A204.1 (cell line): ENCODE data around the gene MEIS3.

ENCODE experiments used
- FAIRE-seq: peaks from 2 replicates; lab custom pipeline; 2012; peaks lifted over from hg19 to GRCh38; lab: Jason Lieb, UNC

MEIS3 gene

DNA sequence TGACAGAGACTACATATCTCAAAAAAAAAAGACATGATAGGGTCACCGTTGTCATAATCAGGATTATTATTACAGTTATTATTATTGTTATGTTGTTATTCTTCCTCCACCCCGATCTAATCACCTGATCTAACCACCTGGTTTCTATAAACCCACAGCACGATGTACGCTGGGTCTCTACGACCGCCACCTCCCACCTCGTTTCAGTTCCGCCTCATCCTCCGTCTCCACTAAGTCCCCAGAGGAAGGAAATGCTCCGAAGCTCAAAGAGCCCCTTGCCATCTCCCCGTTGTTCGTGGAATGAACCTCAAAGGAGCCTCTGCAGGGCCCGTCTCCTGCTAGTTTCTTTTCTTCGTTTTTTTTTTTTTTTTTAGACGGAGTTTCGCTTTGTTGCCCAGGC, 15.9 kb upstream of the MEIS3 start:
- no peak for FAIRE-seq

DNA sequence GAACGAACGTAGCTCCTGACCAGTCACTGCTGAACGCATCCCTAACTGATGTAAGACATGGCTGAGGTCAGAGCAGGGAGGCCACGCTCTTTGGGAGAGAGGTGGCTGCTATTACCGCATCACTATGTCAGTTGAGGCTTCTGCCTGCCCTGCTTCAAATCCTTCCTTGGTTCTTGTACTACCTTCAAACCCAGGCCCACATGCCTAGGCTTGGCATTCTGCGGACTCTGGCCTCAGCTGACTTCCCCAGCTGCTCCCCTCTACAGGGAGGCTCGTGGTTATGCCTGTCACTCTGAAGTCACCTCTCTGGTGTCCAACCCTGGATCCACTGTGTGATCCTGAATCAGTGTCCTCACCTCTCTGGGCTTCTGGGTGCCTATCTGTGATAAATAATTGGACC, 14.8 kb upstream of the MEIS3 start:
- no peak for FAIRE-seq

DNA sequence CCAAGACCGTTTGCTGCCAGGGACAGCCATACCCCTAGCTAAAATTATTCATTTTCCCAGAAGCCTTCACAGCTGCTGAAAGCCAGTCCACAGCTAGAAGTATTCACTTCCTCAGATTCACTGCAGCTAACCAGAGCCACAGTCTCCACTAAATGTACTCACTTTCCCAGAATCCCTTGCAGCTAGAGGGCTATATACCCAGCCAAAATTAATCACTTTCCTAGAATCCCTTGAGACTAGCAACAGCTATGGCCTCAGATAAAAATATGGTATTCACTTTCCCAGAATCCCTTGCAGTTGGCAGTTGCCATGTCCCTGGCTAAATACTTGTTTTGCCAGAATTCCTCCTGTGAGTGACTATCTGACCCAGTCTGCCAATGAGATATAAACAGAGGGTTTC, 13.8 kb upstream of the MEIS3 start:
- FAIRE-seq = no peak

DNA sequence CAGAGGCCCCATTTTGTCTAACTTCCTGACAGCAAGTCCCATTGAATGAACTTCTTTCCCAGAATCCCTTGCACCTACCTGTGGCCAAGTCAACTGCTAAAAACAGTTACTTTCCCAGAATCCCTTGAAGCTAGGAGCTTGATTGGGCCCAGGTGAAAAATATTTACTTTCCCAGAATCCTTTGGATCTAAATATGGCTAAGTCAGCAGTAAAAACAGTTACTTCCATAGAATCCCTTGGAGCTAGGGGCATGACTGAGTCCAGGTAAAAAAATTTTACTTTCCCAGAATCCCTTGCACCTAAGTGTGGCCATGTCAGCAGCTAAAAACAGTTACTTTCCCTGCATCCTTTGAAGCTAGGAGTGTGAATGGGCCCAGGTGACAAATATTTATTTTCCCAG, 13.2 kb upstream of the MEIS3 start:
- FAIRE-seq = no peak

DNA sequence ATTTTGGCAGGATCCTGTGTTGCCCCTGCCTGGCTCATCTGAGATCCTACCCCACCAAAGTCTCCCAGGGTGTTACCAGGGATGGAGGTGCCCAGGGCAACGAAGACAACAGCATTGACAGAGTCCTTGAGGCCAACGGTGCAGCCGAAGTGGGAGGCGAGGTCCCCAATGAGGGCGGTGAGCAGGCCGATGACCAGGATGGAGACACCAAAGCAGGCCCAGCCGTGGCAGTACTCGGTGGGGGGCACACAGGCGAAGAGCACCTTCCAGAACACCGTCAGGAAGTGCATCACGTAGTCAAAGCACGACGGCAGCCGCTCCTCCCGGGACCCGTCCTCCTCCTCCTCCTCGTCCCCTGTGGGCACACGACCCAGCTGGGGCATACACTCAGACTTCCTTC, 12.8 kb upstream of the MEIS3 start:
- FAIRE-seq = no peak

DNA sequence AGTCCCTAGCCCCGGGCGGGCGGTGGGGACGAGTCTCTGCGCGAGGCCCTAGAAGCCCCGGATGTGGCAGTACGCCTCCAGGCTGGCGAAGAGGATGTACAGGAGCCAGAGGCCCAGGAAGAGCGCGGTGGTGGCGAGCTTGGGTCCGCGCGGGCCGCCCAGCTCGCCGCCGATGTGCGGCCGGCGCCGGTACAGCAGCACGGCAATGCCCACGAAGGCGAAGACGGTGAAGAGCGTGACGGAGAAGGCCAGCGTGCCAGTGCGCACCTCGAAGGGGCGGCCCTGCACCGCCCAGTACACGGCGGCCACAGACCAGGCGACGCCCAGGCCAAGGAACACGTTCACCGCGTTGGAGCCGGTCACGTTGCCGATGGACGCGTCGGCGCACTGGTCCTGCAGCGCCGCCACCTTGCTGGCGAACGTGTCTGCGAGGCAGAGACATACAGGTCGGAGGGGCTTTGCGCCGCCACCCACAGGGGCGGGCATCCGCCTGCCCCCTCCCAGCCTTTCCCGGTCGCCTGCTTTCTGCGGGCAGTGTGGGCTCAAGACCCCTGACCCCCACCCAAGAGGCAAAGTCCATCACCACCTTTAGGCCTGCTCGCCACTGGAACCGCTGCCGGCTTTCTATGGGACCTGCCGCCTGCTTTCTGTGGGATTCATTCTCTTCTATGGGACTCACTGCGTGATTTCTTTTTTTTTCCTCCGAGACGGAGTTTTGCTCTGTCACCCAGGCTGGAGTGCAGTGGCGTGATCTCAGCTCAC, 10.9 kb upstream of the MEIS3 start:
- FAIRE-seq = no peak

DNA sequence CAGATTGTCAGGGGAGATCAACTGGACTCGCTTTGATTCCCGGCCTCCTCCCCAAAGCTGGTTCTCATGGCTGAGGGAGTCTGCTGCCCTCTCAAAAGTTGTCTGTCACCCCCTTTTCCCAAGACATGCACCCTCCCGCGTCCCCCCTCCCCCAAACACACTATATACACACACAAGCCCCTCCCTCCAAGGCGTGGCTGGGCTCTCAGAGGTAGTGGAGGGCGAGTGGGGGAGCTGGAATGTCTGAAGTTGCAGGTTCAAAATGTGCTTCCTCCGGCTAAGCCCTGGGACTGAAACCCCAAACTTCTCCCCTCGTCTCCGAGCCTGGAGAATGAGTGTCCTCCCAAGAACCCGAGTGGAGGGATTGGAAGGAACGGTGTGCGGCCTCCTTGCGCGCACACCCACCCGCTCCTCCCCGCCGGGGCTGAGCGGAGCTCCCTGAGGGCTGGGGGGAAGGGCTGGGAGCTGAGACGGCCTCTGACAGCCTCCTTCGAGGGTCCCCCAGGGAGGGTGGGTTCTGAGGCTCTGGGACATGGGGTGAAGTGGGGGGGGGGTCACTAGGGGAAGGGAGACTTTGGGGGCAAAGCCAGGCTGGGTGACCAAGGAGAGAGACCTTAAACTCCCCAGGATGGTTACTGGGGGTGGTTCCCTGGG, 9.9 kb upstream of the MEIS3 start:
- no peak for FAIRE-seq

DNA sequence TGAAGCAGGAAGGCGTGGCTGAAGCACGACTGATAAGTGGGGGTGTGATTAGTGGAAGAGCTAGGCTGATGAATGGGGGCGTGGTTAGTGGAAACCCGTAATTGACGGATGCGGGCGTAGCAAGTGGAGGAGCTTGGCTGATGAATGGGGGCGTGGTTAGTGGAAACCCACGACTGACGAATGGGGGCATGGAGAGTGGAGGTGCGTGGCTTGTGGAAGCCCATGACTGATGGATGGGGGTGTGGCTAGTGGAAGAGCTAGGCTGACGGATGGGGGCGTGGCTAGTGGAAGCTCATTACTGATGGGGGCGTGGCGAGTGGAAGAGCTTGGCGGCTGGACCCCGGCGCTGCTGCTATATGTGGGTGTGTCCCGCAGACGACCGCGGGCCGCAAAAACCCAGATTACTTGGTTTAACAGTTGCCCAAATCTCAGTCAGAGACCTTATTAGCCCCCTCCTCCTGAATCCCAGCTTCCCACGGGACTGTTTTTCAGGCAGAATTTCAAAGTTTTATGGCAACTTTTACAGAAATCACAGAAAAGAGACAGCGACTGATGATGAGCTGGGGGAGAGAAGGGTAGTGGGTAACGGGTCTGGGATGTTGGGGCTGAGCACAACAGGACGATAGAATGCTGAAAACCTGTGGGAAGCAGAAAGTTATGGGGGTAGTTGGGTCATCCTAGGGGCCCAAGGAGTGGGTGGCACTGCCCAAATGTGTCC, 9.0 kb upstream of the MEIS3 start:
- FAIRE-seq = peak; percentile 55

DNA sequence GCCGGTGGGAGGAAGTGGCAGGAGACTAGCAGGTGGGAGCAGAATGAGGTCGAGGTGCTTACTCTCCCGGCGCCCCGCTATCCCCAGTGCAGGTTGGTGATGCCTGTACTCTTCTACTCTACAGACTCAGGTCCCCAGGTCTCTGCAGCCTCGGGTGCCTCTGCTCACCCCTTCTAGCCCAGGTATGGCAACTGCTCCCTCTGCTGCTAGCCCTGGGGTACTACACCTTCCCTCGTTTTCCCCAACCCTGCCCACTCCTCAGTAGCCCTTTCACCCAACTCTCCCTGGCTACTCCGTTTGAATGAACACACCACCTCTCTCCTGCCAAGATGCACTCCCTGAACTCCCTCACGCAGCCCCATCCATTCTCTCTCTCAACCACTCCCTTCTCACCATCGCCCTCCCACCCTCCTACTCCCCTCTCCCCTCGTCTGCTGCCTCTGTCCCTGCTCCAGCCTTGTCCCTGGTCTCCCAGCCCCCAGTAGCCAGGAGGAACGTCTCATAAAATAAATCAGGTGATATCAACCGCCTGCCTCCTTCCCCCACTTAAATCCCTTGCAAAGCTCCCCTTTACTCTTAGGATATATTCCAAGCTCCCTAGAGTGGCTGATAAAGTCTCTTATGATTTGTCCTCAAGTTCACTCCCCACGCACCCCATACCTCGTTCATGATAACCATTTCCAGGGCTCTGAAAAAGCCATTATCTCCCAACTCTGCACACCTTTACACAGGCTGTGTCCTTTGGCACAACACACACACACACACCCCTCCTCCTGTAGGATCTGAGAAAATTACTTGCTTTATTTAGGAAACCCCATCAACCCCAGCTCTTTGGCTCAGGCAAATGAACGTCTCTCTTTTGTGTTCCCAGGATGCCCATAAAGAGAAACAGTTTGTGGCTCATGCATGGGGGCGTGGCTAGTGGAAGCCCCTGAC, 8.2 kb upstream of the MEIS3 start:
- no peak for FAIRE-seq

DNA sequence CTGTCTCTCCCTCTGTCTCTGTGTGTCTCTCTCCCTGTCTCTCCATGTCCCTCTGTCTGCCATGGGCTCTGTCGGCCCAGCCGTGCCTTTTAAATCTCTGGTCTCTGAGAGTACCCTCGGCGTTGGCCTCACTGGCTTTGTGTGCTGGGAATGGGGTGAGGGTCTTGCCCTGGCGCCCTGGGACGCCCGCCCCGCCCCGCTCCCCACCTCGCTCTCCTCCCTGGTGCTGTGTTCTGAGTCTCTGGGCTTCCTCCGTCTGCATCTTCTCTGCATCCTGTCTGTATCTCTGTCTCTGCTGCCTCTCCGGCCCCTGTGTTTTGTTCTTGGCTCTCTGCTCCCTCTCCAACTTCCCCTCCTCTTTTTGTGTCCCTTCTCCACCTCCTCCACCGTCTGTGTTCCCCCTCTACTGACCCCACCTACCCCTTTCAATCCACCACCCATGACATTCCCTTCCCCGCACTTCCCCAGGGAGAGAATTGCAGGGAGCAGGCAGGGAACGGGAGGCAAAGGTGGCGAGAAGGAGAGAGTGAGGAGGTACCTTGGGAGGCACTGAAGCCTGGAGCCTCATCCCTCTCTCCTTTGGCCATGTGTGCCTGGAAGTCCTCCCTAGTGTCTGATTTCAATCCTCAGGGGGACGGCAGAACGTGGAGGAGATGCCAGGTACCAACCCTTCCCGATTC, 4.0 kb upstream of the MEIS3 start:
- no peak for FAIRE-seq

DNA sequence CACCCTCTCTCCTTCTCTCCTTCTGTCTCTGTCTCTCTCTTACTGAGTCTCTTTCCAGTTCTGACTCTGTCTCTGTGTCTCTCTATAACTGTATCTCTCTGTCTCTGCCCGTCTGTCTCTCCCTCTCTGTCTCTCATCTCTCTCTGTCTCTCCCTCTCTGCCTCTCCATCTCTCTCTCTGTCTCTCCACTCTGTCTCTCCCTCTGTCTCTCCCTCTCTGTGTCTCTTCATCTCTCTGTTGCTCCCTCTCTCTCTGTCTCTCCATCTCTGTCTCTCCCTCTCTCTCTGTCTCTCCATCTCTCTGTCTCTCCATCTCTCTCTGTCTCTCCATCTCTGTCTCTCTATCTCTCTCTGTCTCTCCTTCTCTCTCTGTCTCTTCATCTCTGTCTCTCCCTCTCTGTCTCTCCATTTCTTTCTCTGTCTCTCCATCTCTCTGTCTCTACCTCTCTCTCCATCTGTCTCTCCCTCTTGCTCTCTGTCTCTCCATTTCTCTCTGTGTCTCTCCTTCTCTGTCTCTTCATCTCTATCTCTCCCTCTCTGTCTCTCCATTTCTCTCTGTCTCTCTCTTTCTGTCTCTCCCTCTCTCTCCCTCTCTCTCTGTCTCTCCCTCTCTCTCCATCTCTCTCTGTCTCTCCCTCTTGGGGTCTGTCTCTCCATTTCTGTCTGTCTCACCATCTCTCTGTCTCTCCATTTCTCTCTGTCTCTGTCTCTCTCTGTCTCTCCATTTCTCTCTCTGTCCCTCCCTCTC, 3.3 kb upstream of the MEIS3 start:
- no peak for FAIRE-seq

DNA sequence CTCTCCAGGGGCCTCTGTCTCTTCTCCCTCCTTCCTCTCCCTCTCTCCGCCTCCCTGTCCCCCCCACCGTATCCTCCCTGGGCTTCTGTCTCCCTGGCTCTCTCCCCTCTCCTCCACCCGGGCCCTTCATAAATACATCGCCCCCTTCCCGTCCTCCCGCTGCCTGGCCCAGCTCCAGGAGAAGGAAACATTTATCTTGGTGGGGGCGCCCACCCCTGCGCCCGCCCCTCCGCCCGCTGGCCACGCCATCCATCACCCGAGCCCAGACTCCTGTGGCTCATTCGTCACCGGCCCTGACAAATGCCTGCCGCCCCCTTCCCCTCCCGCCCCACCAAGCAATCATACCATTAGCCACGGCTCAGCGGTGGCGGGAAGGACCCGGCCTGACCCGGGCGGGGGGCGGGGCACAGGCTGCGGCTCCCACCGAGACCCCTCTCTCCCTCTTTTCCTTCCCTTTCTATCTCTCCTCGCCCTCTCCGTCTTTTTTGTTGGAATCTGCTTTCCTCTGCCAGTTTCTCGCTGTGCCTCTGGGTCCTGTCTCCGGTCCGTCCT, 2.6 kb upstream of the MEIS3 start:
- no peak for FAIRE-seq

DNA sequence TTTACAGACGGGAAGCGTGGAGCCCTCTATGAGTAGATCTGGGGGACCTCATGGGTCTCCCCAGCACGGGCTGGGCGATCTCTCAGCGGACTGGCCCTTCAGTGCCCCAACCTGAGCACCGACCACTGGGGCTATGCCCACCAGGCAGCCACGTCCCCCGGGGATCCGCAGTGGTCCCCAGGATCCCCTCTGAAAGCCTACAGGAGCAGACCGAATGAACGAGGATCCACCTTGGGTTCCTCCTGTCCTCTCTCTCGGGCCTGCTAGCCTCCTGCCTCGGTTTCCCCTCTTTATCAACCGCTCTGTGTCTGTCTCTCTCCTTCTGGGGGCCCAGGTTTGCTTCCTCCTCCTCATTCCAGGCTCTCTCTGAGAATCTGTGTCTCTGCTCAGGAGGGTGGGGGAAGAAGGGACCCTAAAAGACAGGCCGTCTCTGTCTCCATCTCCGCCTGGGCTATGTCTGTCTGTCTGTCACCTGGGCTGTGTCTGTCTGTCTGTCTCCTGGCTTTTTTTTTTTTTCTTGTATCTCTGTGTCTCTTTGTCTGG, 2.0 kb upstream of the MEIS3 start:
- no peak for FAIRE-seq

DNA sequence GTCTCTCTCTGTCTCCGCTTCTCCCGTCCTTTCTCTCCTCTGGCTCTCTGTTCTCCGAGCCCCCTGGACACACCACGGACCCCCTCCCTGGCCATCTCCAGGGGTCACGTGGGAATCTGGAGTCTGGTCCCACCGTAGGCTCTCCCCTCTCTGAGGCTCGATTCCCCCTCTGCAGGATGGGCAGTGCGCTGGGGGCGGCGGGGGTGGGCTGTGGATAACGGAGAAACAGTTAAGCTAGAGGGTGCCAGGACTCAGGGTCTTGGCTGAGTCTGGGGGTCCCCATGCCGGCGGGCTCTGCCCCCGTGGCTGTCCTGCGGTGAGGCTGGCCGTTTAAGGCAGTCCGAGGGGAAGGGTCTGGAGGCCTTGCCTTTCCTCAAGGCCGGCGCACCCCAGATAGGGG, 462 bp upstream of the MEIS3 start:
- FAIRE-seq = no peak

DNA sequence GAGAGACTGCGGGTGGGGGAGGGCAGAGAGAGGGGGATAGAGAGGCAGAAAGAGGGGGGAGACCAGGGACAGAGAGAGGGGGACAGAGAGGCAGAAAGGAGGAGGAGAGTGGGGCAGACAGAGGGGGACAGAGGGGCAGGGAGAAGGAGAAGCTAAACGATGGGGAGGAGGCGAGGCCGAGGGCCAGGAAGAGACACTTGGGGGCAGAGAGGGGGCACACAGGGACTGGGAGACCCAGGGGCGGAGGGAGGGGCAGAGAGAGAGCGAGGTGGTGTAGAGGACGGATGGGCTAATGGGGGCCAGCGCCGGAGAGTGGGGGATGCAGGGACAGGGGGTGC, 666 bp downstream of the MEIS3 start:
- FAIRE-seq = no peak

DNA sequence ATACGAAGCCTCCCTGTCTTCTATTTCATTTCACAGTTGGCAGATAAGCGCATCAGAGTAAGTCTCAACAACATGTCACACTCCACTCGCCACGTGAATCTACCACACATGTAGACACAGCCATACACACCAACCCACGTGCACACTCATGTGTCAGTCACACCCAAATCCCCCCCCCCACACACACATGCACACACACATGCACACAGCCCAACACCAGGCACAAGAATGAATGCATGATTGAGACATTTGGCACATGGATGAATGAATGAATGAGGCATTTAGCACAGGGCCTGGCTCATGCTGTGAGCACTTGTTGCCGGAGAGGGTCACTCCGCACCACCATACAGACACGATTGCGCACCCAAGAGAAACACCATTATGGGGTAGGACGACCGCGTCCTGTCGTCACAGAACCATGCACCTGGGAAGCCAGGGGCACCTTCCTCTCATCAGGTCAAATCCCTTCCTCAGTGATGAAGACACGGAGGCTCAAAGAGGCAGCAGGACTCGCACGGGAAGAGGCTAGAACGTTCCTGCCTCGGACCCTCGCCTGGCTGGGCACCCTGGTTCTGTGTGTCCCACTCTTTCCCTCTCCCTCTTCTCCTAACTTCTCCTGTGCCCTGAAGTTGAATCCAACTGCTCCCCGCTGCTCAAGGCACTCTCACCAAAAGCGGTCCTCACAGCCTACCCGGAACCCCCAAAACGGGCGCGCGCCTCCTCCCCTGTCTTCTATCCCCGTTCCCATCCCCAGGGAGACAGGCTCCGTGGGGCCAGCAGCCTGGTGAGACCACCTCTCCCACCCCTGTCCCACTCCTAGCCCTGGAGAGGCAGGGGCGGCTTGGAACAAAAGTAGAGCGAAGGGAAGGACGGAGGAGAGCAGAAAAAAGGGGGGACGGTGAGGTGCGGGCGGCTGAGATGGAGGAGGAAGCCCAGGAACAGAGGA, 1.3 kb downstream of the MEIS3 start:
- no peak for FAIRE-seq

DNA sequence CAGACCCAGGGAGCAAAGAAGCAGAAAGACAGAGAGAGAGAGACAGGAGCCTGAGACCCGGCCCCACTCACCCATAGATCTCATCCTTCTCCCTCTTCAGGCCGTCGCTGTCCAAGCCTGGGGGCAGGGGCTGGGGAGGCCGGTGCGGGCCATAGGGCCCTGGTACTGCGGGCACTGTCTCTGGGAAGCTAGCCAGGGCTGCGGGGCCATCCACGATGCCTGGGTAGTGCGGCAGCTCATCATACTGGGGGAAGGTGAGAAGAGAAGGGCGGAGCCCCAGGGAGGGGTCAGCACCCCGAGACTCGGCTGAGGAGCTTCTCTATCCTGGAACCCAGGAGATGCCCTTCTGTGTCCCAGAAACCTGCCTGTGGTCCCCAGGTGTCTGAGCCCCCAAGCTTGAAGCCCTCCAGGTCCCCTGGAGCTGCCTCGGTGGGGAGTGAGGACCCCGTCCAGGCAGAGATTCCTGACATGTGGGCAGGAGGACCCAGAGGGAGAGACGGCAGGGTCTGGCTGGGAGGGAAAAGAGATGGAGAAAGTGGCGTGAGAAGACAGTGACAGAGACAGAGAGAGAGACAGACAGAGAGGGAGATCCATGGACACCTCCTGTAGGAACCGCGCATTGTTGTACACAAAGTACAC, 2.1 kb downstream of the MEIS3 start:
- FAIRE-seq = no peak

DNA sequence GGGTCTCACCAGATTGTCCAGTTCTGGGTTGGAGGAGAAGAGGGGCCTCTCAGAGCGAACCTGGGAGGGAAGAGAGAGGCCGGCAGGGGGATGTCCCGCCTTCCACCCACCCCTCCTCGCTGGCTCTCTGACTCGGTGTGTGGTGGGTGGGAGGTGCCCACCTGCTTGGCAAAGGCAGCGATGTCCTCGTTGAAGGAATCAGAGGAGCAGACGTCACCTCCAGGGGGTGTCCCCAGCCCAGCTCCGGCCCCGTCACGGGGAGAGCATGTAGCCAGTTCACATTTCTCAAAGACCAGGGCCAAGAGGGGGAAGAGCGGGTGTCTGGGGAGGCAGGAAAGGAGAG, 2.7 kb downstream of the MEIS3 start:
- no peak for FAIRE-seq
